OCI-LY3 (cell line): ENCODE measurements around the gene AMBRA1.

Experiments
- CTCF ChIP-seq: fragments of 200-600, 300-600 bp; sonication (generic); IDR thresholded peaks from 2 replicates; pipeline ENCODE4 v1.5.1; 2014; ENCODE audit warnings: antibody characterized with exemption, low read length, low read depth
- EZH2phosphoT487 ChIP-seq: fragments of 200-600 bp; shearing (Covaris generic); IDR thresholded peaks from 2 replicates; pipeline ENCODE4 v1.6.1; 2018; ENCODE audit warnings: antibody characterized with exemption, mixed run types, low read depth

- no peak for TF ChIP-seq CTCF
- TF ChIP-seq EZH2phosphoT487 = no peak
Observed at GRCh38 chr11:46632502-46632901, 38.7 kb upstream of the AMBRA1 start.
